Measurements from ENCODE around the gene VIPR2.

VIPR2 gene

GRCh38 chr7:159068488-159068811, 76.2 kb downstream of the VIPR2 start:
- DNase-seq (ENCODE audit: low read depth in 2 of 2) = no peak

GRCh38 chr7:159067576-159068487, 76.8 kb downstream of the VIPR2 start:
- no peak for DNase-seq (ENCODE audit: low read depth in 2 of 2)

GRCh38 chr7:159066816-159067575, 77.7 kb downstream of the VIPR2 start:
- DNase-seq (ENCODE audit: low read depth in 2 of 2) = no peak

GRCh38 chr7:159065852-159066480, 78.7 kb downstream of the VIPR2 start:
- DNase-seq (ENCODE audit: low read depth in 2 of 2) = no peak

GRCh38 chr7:159064816-159065510, 79.7 kb downstream of the VIPR2 start:
- DNase-seq (ENCODE audit: low read depth in 2 of 2) = no peak

- no peak for DNase-seq (ENCODE audit: low read depth in 2 of 2)
Observed at GRCh38 chr7:159064121-159064815, 80.4 kb downstream of the VIPR2 start.

GRCh38 chr7:159063046-159063840, 81.4 kb downstream of the VIPR2 start:
- DNase-seq (ENCODE audit: low read depth in 2 of 2) = no peak

- no peak for DNase-seq (ENCODE audit: low read depth in 2 of 2)
Observed at GRCh38 chr7:159062569-159062968, 82.1 kb downstream of the VIPR2 start.

GRCh38 chr7:159061674-159062212, 82.9 kb downstream of the VIPR2 start:
- no peak for DNase-seq (ENCODE audit: low read depth in 2 of 2)

GRCh38 chr7:159061209-159061608, 83.5 kb downstream of the VIPR2 start:
- DNase-seq (ENCODE audit: low read depth in 2 of 2) = no peak

- DNase-seq (ENCODE audit: low read depth in 2 of 2) = no peak
Observed at GRCh38 chr7:159060440-159060839, 84.2 kb downstream of the VIPR2 start.

- DNase-seq (ENCODE audit: low read depth in 2 of 2) = no peak
Observed at GRCh38 chr7:159059629-159060028, 85.0 kb downstream of the VIPR2 start.

- DNase-seq (ENCODE audit: low read depth in 2 of 2) = no peak
Observed at GRCh38 chr7:159057647-159058046, 87.0 kb downstream of the VIPR2 start.

GRCh38 chr7:159056737-159057136, 87.9 kb downstream of the VIPR2 start:
- DNase-seq (ENCODE audit: low read depth in 2 of 2) = no peak

GRCh38 chr7:159051916-159052315, 92.8 kb downstream of the VIPR2 start:
- no peak for DNase-seq (ENCODE audit: low read depth in 2 of 2)

- DNase-seq (ENCODE audit: low read depth in 2 of 2) = no peak
Observed at GRCh38 chr7:159050704-159051103, 94.0 kb downstream of the VIPR2 start.

- no peak for DNase-seq (ENCODE audit: low read depth in 2 of 2)
Observed at GRCh38 chr7:159049266-159050025, 95.2 kb downstream of the VIPR2 start.

GRCh38 chr7:159048656-159049055, 96.0 kb downstream of the VIPR2 start:
- DNase-seq (ENCODE audit: low read depth in 2 of 2) = no peak

GRCh38 chr7:159047536-159047935, 97.1 kb downstream of the VIPR2 start:
- DNase-seq (ENCODE audit: low read depth in 2 of 2) = no peak

Measured in stimulated activated CD8-positive, alpha-beta memory T cell treated with anti-CD3 and anti-CD28 coated beads, Interleukin-2, amount 100 ng/mL, for 1 hour (primary cell).